Ovary (tissue), 9 donors: ENCODE data around the gene APIP. TPM values are rescaled to one million over a fixed set of nuclear protein-coding genes. Genes with fewer than 3 reads are reported as not detected.

Experiments
- DNase-seq, 5 donors: peaks; one replicate each; pipeline ENCODE4 v3.0.0-alpha.2; 2019 to 2020
- H3K27ac ChIP-seq, 2 donors: fragments of 200-600 bp; one replicate each; pipeline versions ENCODE4 v1.5.1 to v1.8.0; 2019 to 2022
- H3K27me3 ChIP-seq: fragments of 200-600 bp; one replicate; pipeline ENCODE4 v1.8.0; 2022
- H3K36me3 ChIP-seq: fragments of 200-600 bp; sonication (generic); one replicate; pipeline ENCODE4 v1.5.1; 2019
- H3K4me1 ChIP-seq: one replicate; pipeline ENCODE4 v1.8.1; 2013; ENCODE audit warnings: mild to moderate bottlenecking, moderate library complexity; ENCODE audit not compliant: insufficient read depth
- H3K4me3 ChIP-seq: fragments of 200-600 bp; sonication (generic); one replicate; pipeline ENCODE4 v1.5.1; 2017
- H3K9me3 ChIP-seq, 2 donors: fragments of 200-600 bp in 1 of 2; sonication (generic) in 1 of 2; one replicate each; pipeline versions ENCODE4 v1.5.1 to v1.8.1; 2013 to 2019; ENCODE audit warnings: mild to moderate bottlenecking in 1 of 2, moderate library complexity in 1 of 2
- EP300 ChIP-seq: sonication (generic); formaldehyde crosslinking; IDR thresholded peaks from one replicate; pipeline ENCODE4 v1.6.1; 2017; ENCODE audit warnings: antibody characterized with exemption
- POLR2A ChIP-seq: fragments of 450-650 bp; IDR thresholded peaks from one replicate; pipeline ENCODE4 v1.6.1; 2017; ENCODE audit warnings: antibody characterized with exemption, mild to moderate bottlenecking, moderate library complexity
- WGBS, 3 donors: extraction: QIAGEN DNeasy Blood & Tissue Kit in 1 of 3; methylation state at CpG; one replicate each; pipeline versions ENCODE4 v1.1.5 to v1.1.7; 2013 to 2017; 5-methylcytosine and 5-hydroxymethylcytosine counted together
- intact Hi-C, 4 donors: fragments of 100-400 bp; cut with DNase I; formaldehyde crosslinking; loops; one replicate each; pipeline versions ENCODE4 v1.11.0 to v1.15.1; 2022 to 2023
- polyA plus RNA-seq, 2 donors: library from polyadenylated mRNA; stranded (reverse); fragments of 200-250 nt in 1 of 2; fragments of 350-450 nt in 1 of 2; fragmentation: Illumina TruSeq in 1 of 2; extraction: RNeasy Lipid Tissue Mini Kit (QIAGEN cat#74804) in 1 of 2; gene quantifications; one replicate each; pipeline ENCODE4 v1.2.3, GENCODE V29; 2013 to 2014
- total RNA-seq, 7 donors: library from RNA; depleted of rRNA in 2 of 7; stranded (reverse); fragments of >200 nt in 2 of 7; fragmentation: NEBNext Ultra II Directional in 3 of 7; extraction: Animal tissue kit (Norgen Biotek cat#: 25700) in 3 of 7; gene quantifications; one replicate each; pipeline versions ENCODE4 v1.1.0 to v1.2.4, GENCODE V29; 2016 to 2023
- TF ChIP-seq, protein P1 (sequence below), 3 donors: fragments of 450-650 bp in 2 of 3; fragments of 200-600 bp in 1 of 3; IDR thresholded peaks; one replicate each; pipeline versions ENCODE4 v1.5.1 to v1.8.0; 2016 to 2022; ENCODE audit warnings: antibody characterized with exemption in 3 of 3, mild to moderate bottlenecking in 1 of 3
- donor health status: DM: no; HTN: no; CAD: no; lungs with moderate emphysema.
- donor health status: DM: no; HTN: no; CAD: no.
- donor health status: Bipolar disorder and iron deficiency.
- donor health status: DM: yes; HTN: yes; CAD: no.
- donor health status: DM: no; HTN: no; CAD: no.
- donor health status: DM: yes; HTN: yes; CAD: no.

The APIP gene
- total and polyA plus RNA-seq, 9 donors: 20.5 to 27.6 (median 24.1) TPM

DNA sequence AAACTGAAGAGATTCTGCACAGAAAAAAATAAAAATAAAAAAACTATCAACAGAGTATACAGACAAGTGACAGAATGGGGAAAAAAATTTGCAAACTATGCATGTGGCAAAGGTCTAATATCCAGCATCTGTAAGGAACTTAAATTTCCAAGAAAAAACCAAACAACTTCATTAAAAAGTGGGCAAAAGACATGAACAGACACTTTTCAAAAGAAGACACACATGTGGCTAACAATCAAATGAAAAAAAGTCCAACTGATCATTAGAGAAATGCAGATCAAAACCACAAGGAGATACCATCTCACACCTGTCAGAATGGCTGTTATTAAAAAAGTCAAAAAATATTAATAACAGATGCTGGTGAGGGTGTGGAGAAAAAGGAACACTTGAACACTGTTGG is 64.3 kb downstream of the APIP start:
- no peak for DNase-seq
- intact Hi-C loops: no loop called here
- H3K9me3 ChIP-seq: no peaks in the 10 kb centered on the region

GRCh38 chr11:34850334-34850733 is 65.8 kb downstream of the APIP start:
- no peak overlapping the region for H3K27ac ChIP-seq
- H3K36me3 ChIP-seq: no peaks in the 10 kb centered on the region
- TF ChIP-seq POLR2A (no peak), EP300 (no peak)
- TF ChIP-seq, protein P1, sequence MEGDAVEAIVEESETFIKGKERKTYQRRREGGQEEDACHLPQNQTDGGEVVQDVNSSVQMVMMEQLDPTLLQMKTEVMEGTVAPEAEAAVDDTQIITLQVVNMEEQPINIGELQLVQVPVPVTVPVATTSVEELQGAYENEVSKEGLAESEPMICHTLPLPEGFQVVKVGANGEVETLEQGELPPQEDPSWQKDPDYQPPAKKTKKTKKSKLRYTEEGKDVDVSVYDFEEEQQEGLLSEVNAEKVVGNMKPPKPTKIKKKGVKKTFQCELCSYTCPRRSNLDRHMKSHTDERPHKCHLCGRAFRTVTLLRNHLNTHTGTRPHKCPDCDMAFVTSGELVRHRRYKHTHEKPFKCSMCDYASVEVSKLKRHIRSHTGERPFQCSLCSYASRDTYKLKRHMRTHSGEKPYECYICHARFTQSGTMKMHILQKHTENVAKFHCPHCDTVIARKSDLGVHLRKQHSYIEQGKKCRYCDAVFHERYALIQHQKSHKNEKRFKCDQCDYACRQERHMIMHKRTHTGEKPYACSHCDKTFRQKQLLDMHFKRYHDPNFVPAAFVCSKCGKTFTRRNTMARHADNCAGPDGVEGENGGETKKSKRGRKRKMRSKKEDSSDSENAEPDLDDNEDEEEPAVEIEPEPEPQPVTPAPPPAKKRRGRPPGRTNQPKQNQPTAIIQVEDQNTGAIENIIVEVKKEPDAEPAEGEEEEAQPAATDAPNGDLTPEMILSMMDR (IDR thresholded peaks at IDR 0.05): no peak
- DNase-seq: no peak
- no peaks in the 10 kb centered on the region for H3K9me3 ChIP-seq
- intact Hi-C loops: no loop called here
- H3K4me3 ChIP-seq: no peak overlapping the region
- H3K27me3 ChIP-seq: no peaks in the 10 kb centered on the region
- WGBS, 3 donors: 55 to 80% (median 67%) methylated on average over 4 of the region's 4 CpGs
- H3K4me1 ChIP-seq: no peaks in the 10 kb centered on the region

More for the DNA sequence above, 64.3 kb downstream of the APIP start:
- H3K36me3 ChIP-seq: no peaks in the 10 kb centered on the region
- no peaks in the 10 kb centered on the region for H3K4me1 ChIP-seq
- H3K27ac ChIP-seq: no peak overlapping the region
- H3K27me3 ChIP-seq: no peaks in the 10 kb centered on the region
- no peak for TF ChIP-seq EP300
- no peak for TF ChIP-seq POLR2A
- TF ChIP-seq, protein P1 (IDR thresholded peaks at IDR 0.05): no peak
- H3K4me3 ChIP-seq: no peak overlapping the region

GRCh38 chr11:34846467-34846866 is 69.7 kb downstream of the APIP start:
- Histone ChIP-seq H3K4me1 (no peaks in the 10 kb centered on the region), H3K36me3 (no peaks in the 10 kb centered on the region), H3K27me3 (no peaks in the 10 kb centered on the region), H3K27ac (no peak overlapping the region), H3K4me3 (no peak overlapping the region), H3K9me3 (no peaks in the 10 kb centered on the region)
- WGBS, 3 donors: 78 to 84% (median 82%) methylated on average over 3 of the region's 3 CpGs
- no peak for DNase-seq
- intact Hi-C loops: no loop called here
- TF ChIP-seq, protein P1 (IDR thresholded peaks at IDR 0.05): no peak
- TF ChIP-seq POLR2A (no peak), EP300 (no peak)

- Histone ChIP-seq H3K9me3 (no peaks in the 10 kb centered on the region), H3K4me1 (no peaks in the 10 kb centered on the region), H3K4me3 (no peak overlapping the region), H3K36me3 (no peaks in the 10 kb centered on the region), H3K27me3 (no peaks in the 10 kb centered on the region), H3K27ac (no peak overlapping the region)
- TF ChIP-seq EP300: no peak
- TF ChIP-seq, protein P1 (IDR thresholded peaks at IDR 0.05): no peak
- TF ChIP-seq POLR2A: no peak
- 80 to 88% (median 85%) methylated on average over 5 of the region's 5 CpGs for WGBS, 3 donors
- intact Hi-C loops: no loop called here
- DNase-seq: no peak
These were observed 71.6 kb downstream of the APIP start for GRCh38 chr11:34844463-34845112.
